Smooth muscle cell (in vitro differentiated cells): ENCODE results near the gene EDN2. TPM values are rescaled to one million over a fixed set of nuclear protein-coding genes. Genes with fewer than 3 reads are reported as not detected.

Source experiments
- DNase-seq: peaks from one replicate; lab custom pipeline; 2025; ENCODE audit not compliant: unreplicated experiment; lab: John Stamatoyannopoulos, UW
- H2AFZ ChIP-seq: fragments of 200-600 bp; sonication (generic); 2 replicates; pipeline ENCODE4 v1.6.0; 2016; ENCODE audit warnings: antibody characterized with exemption, low read depth, mild to moderate bottlenecking
- H3F3A ChIP-seq: fragments of 200-600 bp; sonication (generic); 2 replicates; pipeline ENCODE4 v1.6.0; 2017; ENCODE audit warnings: antibody characterized with exemption, low read depth
- H3K27ac ChIP-seq: fragments of 200-600 bp; sonication (generic); 2 replicates; pipeline ENCODE4 v1.5.1; 2016; ENCODE audit warnings: low read depth, mild to moderate bottlenecking
- H3K27me3 ChIP-seq: fragments of 200-600 bp; sonication (generic); 2 replicates; pipeline ENCODE4 v1.6.1; 2016; ENCODE audit warnings: low read depth, mild to moderate bottlenecking
- H3K36me3 ChIP-seq: fragments of 200-600 bp; sonication (generic); 2 replicates; pipeline ENCODE4 v1.5.1; 2016; ENCODE audit warnings: low read depth
- H3K4me1 ChIP-seq: fragments of 200-600 bp; sonication (generic); 2 replicates; pipeline ENCODE4 v1.5.1; 2016; ENCODE audit warnings: low read depth
- H3K4me2 ChIP-seq: fragments of 200-600 bp; sonication (generic); 2 replicates; pipeline ENCODE4 v1.6.0; 2016; ENCODE audit warnings: mild to moderate bottlenecking
- H3K4me3 ChIP-seq: fragments of 200-600 bp; sonication (generic); 2 replicates; pipeline ENCODE4 v1.5.1; 2016; ENCODE audit warnings: mild to moderate bottlenecking
- H3K79me2 ChIP-seq: fragments of 200-600 bp; sonication (generic); 2 replicates; pipeline ENCODE4 v1.6.0; 2016; ENCODE audit warnings: low read depth, mild to moderate bottlenecking
- H3K9ac ChIP-seq: fragments of 200-600 bp; sonication (generic); 2 replicates; pipeline ENCODE4 v1.6.0; 2016; ENCODE audit warnings: low read depth
- H3K9me3 ChIP-seq: fragments of 200-600 bp; sonication (generic); replicated peaks from 2 replicates; pipeline ENCODE4 v1.5.1; 2016; ENCODE audit warnings: low read depth
- H4K20me1 ChIP-seq: fragments of 200-600 bp; sonication (generic); 2 replicates; pipeline ENCODE4 v1.6.0; 2016; ENCODE audit warnings: low read depth
- WGBS: methylation state at CpG from one replicate; pipeline ENCODE4 v1.1.7; 2016; ENCODE audit warnings: low lambda C conversion rate; 5-methylcytosine and 5-hydroxymethylcytosine counted together
- polyA plus RNA-seq: library from polyadenylated mRNA; unstranded; fragments of >200 nt; fragmentation: Nextera tagmentation; extraction: Ambion mirVana; gene quantifications from 2 replicates; pipeline ENCODE4 v1.2.1, GENCODE V29; 2016
- total RNA-seq: library from RNA; depleted of rRNA; stranded (reverse); fragments of >200 nt; gene quantifications from 2 replicates; pipeline ENCODE4 v1.2.3, GENCODE V29; 2014
- TF ChIP-seq, protein P1 (sequence below): fragments of 200-600 bp; sonication (generic); IDR thresholded peaks from 2 replicates; pipeline ENCODE4 v1.5.1; 2017; ENCODE audit warnings: borderline replicate concordance, mild to moderate bottlenecking, antibody characterized with exemption; ENCODE audit not compliant: insufficient read depth, poor library complexity, severe bottlenecking

Gene EDN2
- total and polyA plus RNA-seq, 2 experiments from 2014 or later, result not detected

DNA sequence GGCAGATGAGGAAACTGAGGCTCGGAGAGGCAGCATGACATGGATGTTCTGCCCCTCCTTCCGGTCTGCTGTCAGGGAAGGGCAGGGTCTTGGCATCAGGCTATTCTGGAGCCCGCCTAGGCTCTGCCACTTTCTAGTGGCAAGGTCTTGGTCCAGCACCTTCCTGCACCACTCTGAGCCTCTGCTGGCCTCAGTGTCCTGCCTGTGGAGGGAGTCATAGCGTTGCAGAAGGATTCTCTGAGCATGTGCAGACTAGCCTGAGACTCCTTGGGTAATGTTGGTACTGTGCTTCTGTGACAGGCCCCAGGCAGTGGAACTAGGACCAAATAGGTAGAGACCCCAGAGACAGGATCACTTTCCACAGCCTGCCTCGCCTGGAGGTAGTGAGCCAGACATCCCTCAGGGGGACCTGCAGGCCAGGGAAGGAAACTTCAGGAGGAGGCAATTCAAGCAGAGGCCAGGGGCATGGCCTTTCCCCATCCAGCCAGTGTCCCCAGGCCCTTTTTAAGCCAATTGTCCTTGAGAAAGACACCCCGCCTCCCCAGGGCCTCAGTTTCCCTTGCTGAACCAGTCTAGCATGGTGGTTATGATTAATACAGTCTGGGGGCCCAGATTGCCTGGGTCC lies 10.6 kb downstream of the EDN2 start:
- H3K9ac ChIP-seq, result no peak overlapping the region

DNA sequence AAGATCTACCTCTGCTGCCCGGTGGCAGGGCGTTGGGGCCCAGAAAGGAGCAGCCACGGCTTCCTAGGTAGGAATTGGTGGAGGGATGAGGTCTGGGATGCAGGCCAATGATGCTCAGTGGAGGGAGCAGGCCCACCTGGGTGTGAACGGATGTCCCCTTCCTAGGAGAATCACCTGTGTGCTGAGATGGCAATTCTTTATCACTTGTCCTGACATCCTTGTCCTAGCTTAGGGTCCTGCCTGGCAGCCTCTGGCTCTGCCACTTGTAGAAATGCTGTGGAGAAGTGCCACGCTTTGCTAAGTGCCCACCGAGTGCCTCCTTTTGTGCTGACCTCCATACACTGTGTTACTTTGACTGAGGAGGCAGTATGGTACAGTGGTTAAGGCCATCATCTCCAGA lies 12.8 kb downstream of the EDN2 start:
- no peak for DNase-seq
- H2AFZ ChIP-seq, result no peak overlapping the region
- TF ChIP-seq, protein P1, sequence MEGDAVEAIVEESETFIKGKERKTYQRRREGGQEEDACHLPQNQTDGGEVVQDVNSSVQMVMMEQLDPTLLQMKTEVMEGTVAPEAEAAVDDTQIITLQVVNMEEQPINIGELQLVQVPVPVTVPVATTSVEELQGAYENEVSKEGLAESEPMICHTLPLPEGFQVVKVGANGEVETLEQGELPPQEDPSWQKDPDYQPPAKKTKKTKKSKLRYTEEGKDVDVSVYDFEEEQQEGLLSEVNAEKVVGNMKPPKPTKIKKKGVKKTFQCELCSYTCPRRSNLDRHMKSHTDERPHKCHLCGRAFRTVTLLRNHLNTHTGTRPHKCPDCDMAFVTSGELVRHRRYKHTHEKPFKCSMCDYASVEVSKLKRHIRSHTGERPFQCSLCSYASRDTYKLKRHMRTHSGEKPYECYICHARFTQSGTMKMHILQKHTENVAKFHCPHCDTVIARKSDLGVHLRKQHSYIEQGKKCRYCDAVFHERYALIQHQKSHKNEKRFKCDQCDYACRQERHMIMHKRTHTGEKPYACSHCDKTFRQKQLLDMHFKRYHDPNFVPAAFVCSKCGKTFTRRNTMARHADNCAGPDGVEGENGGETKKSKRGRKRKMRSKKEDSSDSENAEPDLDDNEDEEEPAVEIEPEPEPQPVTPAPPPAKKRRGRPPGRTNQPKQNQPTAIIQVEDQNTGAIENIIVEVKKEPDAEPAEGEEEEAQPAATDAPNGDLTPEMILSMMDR, result no peak
- no peak overlapping the region for H3K27ac ChIP-seq
- H3K9ac ChIP-seq, result no peak overlapping the region
- H3K9me3 ChIP-seq, result no peaks in the 10 kb centered on the region
- no peak overlapping the region for H3K4me3 ChIP-seq
- H3K27me3 ChIP-seq, result no peaks in the 10 kb centered on the region
- no peak overlapping the region for H3K4me2 ChIP-seq
- H3K36me3 ChIP-seq, result no peaks in the 10 kb centered on the region
- no peaks in the 10 kb centered on the region for H3K4me1 ChIP-seq
- 98% methylated on average over 6 of the region's 6 CpGs for WGBS
- no peaks in the 10 kb centered on the region for H3K79me2 ChIP-seq
- H3F3A ChIP-seq, result no peaks in the 10 kb centered on the region
- no peaks in the 10 kb centered on the region for H4K20me1 ChIP-seq

More for the DNA sequence above, 10.6 kb downstream of the EDN2 start:
- Histone ChIP-seq H4K20me1 (no peaks in the 10 kb centered on the region), H3K27ac (no peak overlapping the region), H3K4me3 (no peak overlapping the region), H3K4me2 (no peak overlapping the region), H3F3A (no peaks in the 10 kb centered on the region), H3K36me3 (no peaks in the 10 kb centered on the region), H3K4me1 (no peaks in the 10 kb centered on the region), H3K79me2 (no peaks in the 10 kb centered on the region), H3K9me3 (no peaks in the 10 kb centered on the region), H3K27me3 (no peaks in the 10 kb centered on the region), H2AFZ (no peak overlapping the region)
- TF ChIP-seq, protein P1, result no peak
- 91% methylated on average over 6 of the region's 6 CpGs for WGBS
- DNase-seq, result no peak

DNA sequence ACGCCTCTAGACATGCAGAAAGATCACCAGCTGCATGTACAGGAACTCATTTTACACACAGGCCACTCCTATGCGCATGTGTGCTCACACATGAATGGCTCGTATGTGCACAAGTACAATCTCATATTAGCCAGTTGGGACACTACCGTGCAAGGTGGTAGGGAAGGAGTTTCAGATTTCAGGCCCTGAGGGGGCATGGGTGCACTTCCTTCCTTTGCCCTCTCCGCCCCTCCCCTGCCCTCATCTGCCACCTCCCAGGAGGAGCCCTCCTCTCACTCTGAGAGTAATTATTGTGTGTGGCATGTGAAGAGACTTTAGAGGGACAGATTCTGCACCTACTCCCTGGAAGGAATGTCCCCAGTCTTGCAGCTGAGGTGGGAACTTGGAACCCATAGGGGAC lies 14.8 kb downstream of the EDN2 start:
- H3K4me3 ChIP-seq, result no peak overlapping the region
- no peaks in the 10 kb centered on the region for H4K20me1 ChIP-seq
- no peak overlapping the region for H3K4me2 ChIP-seq
- H3K27me3 ChIP-seq, result no peaks in the 10 kb centered on the region
- no peak overlapping the region for H2AFZ ChIP-seq
- DNase-seq, result no peak
- no peak overlapping the region for H3K9ac ChIP-seq
- H3F3A ChIP-seq, result no peaks in the 10 kb centered on the region
- TF ChIP-seq, protein P1, result no peak
- WGBS, result 71% methylated on average over 5 of the region's 5 CpGs
- H3K79me2 ChIP-seq, result no peaks in the 10 kb centered on the region
- H3K9me3 ChIP-seq, result no peaks in the 10 kb centered on the region
- H3K4me1 ChIP-seq, result no peaks in the 10 kb centered on the region
- H3K27ac ChIP-seq, result no peak overlapping the region
- no peaks in the 10 kb centered on the region for H3K36me3 ChIP-seq

DNA sequence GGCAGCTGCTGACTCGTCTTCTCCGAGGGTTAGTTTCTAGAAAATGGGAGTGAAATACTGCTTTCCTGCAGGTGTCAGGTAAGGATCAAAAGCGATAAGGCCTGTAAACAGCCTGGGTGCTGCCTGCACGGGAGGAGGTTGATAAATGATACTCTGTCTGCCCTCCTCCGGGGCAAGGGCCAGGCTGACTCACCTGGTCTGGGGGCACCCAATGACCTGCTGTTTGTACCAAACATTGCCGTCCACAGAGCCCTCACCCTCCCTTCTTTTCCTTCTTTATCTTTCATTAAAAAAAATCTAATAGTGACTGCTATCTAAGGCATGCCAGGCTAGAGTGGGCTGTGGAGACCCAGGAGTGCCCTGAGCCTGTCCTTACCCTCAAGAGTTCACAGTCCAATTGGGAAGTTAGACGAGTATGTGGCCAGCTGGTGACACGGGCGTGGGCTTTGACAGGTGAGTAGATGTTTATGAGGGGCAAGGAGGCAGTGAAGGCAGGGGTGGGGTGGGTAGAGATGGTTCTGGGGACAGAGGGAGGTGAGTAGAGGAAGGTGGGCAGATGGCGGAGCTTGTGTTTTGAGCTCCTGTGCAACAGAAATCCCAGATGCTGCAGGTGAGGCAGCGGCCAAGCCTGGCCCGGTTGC lies 16.2 kb downstream of the EDN2 start:
- WGBS, result 84% methylated on average over 11 of the region's 12 CpGs

More for the DNA sequence above, 16.2 kb downstream of the EDN2 start:
- Histone ChIP-seq H3K4me3 (no peak overlapping the region), H3K27me3 (no peaks in the 10 kb centered on the region), H3K4me1 (no peaks in the 10 kb centered on the region), H3F3A (no peaks in the 10 kb centered on the region), H3K9ac (no peak overlapping the region), H2AFZ (no peak overlapping the region), H3K27ac (no peak overlapping the region), H3K79me2 (no peaks in the 10 kb centered on the region), H3K4me2 (no peak overlapping the region), H3K9me3 (no peaks in the 10 kb centered on the region), H3K36me3 (no peaks in the 10 kb centered on the region), H4K20me1 (no peaks in the 10 kb centered on the region)
- DNase-seq, result no peak
- TF ChIP-seq, protein P1, result no peak
